Measurements from ENCODE around the gene UXS1.

GRCh38 chr2:106119074-106119473 is 75.0 kb downstream of the UXS1 start:
- TF ChIP-seq CTCF (IDR thresholded peaks at IDR 0.05 in 4 of 5, conservative IDR thresholded peaks at IDR 0.05 in 1 of 5) (no peak), POLR2A (IDR thresholded peaks at IDR 0.05) (no peak)

All from gastrocnemius medialis (tissue), 4 donors.